Renal cortical epithelial cell (primary cell): ENCODE measurements around the gene TBRG4. TPM values are rescaled to one million over a fixed set of nuclear protein-coding genes. Genes with fewer than 3 reads are reported as not detected.

Source experiments
- DNase-seq: peaks from one replicate; pipeline ENCODE4 v3.0.0-alpha.2; 2011; ENCODE audit warnings: low read depth
- total RNA-seq: library from RNA; depleted of rRNA; stranded (reverse); fragments of >200 nt; gene quantifications from 2 replicates; pipeline ENCODE4 v1.2.3, GENCODE V29; 2014

The TBRG4 gene
- total RNA-seq, 1 donor from 2014 or later: 52.5 TPM

GRCh38 chr7:45143616-45144015 is 32.1 kb upstream of the TBRG4 start:
- DNase-seq: peak; percentile 24

- DNase-seq: no peak
Measured at GRCh38 chr7:45140827-45141226, 29.3 kb upstream of the TBRG4 start.

GRCh38 chr7:45138433-45139267 is 27.2 kb upstream of the TBRG4 start:
- no peak for DNase-seq

- DNase-seq: peak; percentile 67
Measured at GRCh38 chr7:45136106-45137060, 24.9 kb upstream of the TBRG4 start.

GRCh38 chr7:45133877-45134276 is 22.4 kb upstream of the TBRG4 start:
- DNase-seq: no peak

- DNase-seq: no peak
Measured at GRCh38 chr7:45133352-45133751, 21.9 kb upstream of the TBRG4 start.

GRCh38 chr7:45132708-45133320 is 21.3 kb upstream of the TBRG4 start:
- no peak for DNase-seq

GRCh38 chr7:45131891-45132290 is 20.4 kb upstream of the TBRG4 start:
- no peak for DNase-seq

- DNase-seq: no peak
Measured at GRCh38 chr7:45130910-45131309, 19.4 kb upstream of the TBRG4 start.

- no peak for DNase-seq
Measured at GRCh38 chr7:45129906-45130305, 18.4 kb upstream of the TBRG4 start.

- DNase-seq: no peak
Measured at GRCh38 chr7:45129181-45129800, 17.8 kb upstream of the TBRG4 start.

GRCh38 chr7:45126920-45127319 is 15.4 kb upstream of the TBRG4 start:
- no peak for DNase-seq

GRCh38 chr7:45126201-45126600 is 14.7 kb upstream of the TBRG4 start:
- no peak for DNase-seq

GRCh38 chr7:45125193-45125904 is 13.9 kb upstream of the TBRG4 start:
- DNase-seq: no peak

GRCh38 chr7:45123913-45124710 is 12.6 kb upstream of the TBRG4 start:
- no peak for DNase-seq

- no peak for DNase-seq
Measured at GRCh38 chr7:45122975-45123860, 11.7 kb upstream of the TBRG4 start.

- DNase-seq: no peak
Measured at GRCh38 chr7:45119550-45119949, 8.1 kb upstream of the TBRG4 start.

GRCh38 chr7:45118889-45119331 is 7.4 kb upstream of the TBRG4 start:
- no peak for DNase-seq

- DNase-seq: no peak
Measured at GRCh38 chr7:45118292-45118691, 6.8 kb upstream of the TBRG4 start.
